HG03066 (cell line): ENCODE results near the gene EXOC4.

Experiments
- ATAC-seq: cut with Tn5 transposase; IDR thresholded peaks from one replicate; pipeline ENCODE4 v1.9.1; 2021; ENCODE audit warnings: low read depth; ENCODE audit not compliant: unreplicated experiment

EXOC4 gene

GRCh38 chr7:133945497-133945896 lies 692.6 kb downstream of the EXOC4 start:
- ATAC-seq = no peak

GRCh38 chr7:133947458-133948254 lies 694.8 kb downstream of the EXOC4 start:
- no peak for ATAC-seq

GRCh38 chr7:133948588-133948987 lies 695.7 kb downstream of the EXOC4 start:
- ATAC-seq = no peak

- ATAC-seq = no peak
These were observed 698.0 kb downstream of the EXOC4 start for GRCh38 chr7:133950855-133951254.

GRCh38 chr7:133955208-133955607 lies 702.3 kb downstream of the EXOC4 start:
- no peak for ATAC-seq

- ATAC-seq = no peak
These were observed 705.0 kb downstream of the EXOC4 start for GRCh38 chr7:133957845-133958244.

- ATAC-seq = no peak
These were observed 705.9 kb downstream of the EXOC4 start for GRCh38 chr7:133958822-133959221.

GRCh38 chr7:133959505-133959904 lies 706.6 kb downstream of the EXOC4 start:
- ATAC-seq = no peak

- no peak for ATAC-seq
These were observed 708.8 kb downstream of the EXOC4 start for GRCh38 chr7:133961724-133962123.

GRCh38 chr7:133962646-133963045 lies 709.8 kb downstream of the EXOC4 start:
- no peak for ATAC-seq

GRCh38 chr7:133963629-133964028 lies 710.8 kb downstream of the EXOC4 start:
- ATAC-seq = no peak

- ATAC-seq = no peak
These were observed 718.7 kb downstream of the EXOC4 start for GRCh38 chr7:133971625-133972024.

- no peak for ATAC-seq
These were observed 720.8 kb downstream of the EXOC4 start for GRCh38 chr7:133973710-133974109.

- ATAC-seq = no peak
These were observed 722.3 kb downstream of the EXOC4 start for GRCh38 chr7:133975130-133975529.

- ATAC-seq = no peak
These were observed 723.3 kb downstream of the EXOC4 start for GRCh38 chr7:133976140-133976539.

GRCh38 chr7:133977409-133978274 lies 724.8 kb downstream of the EXOC4 start:
- no peak for ATAC-seq

GRCh38 chr7:133978502-133979295 lies 725.8 kb downstream of the EXOC4 start:
- ATAC-seq = no peak

GRCh38 chr7:133980804-133981203 lies 727.9 kb downstream of the EXOC4 start:
- ATAC-seq = no peak

- ATAC-seq = no peak
These were observed 731.0 kb downstream of the EXOC4 start for GRCh38 chr7:133983685-133984419.

GRCh38 chr7:133985300-133985699 lies 732.4 kb downstream of the EXOC4 start:
- no peak for ATAC-seq
